Stimulated activated CD8-positive, alpha-beta memory T cell treated with anti-CD3 and anti-CD28 coated beads, Interleukin-7, amount 100 ng/mL, for 48 hours (primary cell): ENCODE data around the gene GSG1L2.

Experiments
- DNase-seq, 2 donors: peaks; one replicate each; pipeline ENCODE4 v3.0.0-alpha.2; 2020; ENCODE audit warnings: low read depth in 1 of 2; ENCODE audit errors: extremely low read depth in 1 of 2

GSG1L2 gene

GRCh38 chr17:9821921-9822320 lies at the start of gene GSG1L2:
GSG1L2 (minus strand) TSS chr17:9822079; CDS start chr17:9822071, 8 bp downstream.
- DNase-seq, result no peak

- DNase-seq, result no peak
Measured at GRCh38 chr17:9868552-9868951, 46.7 kb upstream of the GSG1L2 start.

GRCh38 chr17:9865586-9865985 lies 43.7 kb upstream of the GSG1L2 start:
- DNase-seq, result no peak

- no peak for DNase-seq
Measured at GRCh38 chr17:9862949-9863348, 41.1 kb upstream of the GSG1L2 start.

- DNase-seq, result no peak
Measured at GRCh38 chr17:9862220-9862619, 40.3 kb upstream of the GSG1L2 start.

GRCh38 chr17:9860851-9861250 lies 39.0 kb upstream of the GSG1L2 start:
- no peak for DNase-seq

GRCh38 chr17:9859781-9860180 lies 37.9 kb upstream of the GSG1L2 start:
- no peak for DNase-seq

- DNase-seq, result no peak
Measured at GRCh38 chr17:9855036-9855435, 33.2 kb upstream of the GSG1L2 start.

- DNase-seq, result no peak
Measured at GRCh38 chr17:9854255-9854654, 32.4 kb upstream of the GSG1L2 start.

- no peak for DNase-seq
Measured at GRCh38 chr17:9850151-9850550, 28.3 kb upstream of the GSG1L2 start.

GRCh38 chr17:9845306-9845705 lies 23.4 kb upstream of the GSG1L2 start:
- DNase-seq, result no peak

- DNase-seq, result no peak
Measured at GRCh38 chr17:9844153-9844552, 22.3 kb upstream of the GSG1L2 start.

- DNase-seq, result no peak
Measured at GRCh38 chr17:9843152-9844010, 21.5 kb upstream of the GSG1L2 start.

GRCh38 chr17:9842057-9842758 lies 20.3 kb upstream of the GSG1L2 start:
- DNase-seq, result no peak

GRCh38 chr17:9839433-9839832 lies 17.6 kb upstream of the GSG1L2 start:
- DNase-seq, result no peak

GRCh38 chr17:9837551-9838471 lies 15.9 kb upstream of the GSG1L2 start:
- DNase-seq, result no peak

GRCh38 chr17:9833922-9834321 lies 12.0 kb upstream of the GSG1L2 start:
- DNase-seq, result no peak

GRCh38 chr17:9830711-9831110 lies 8.8 kb upstream of the GSG1L2 start:
- DNase-seq, result no peak

- DNase-seq, result no peak
Measured at GRCh38 chr17:9829343-9829742, 7.5 kb upstream of the GSG1L2 start.

GRCh38 chr17:9828296-9829295 lies 6.7 kb upstream of the GSG1L2 start:
- DNase-seq, result no peak
